GM23338 (cell line): ENCODE data around the gene EGFR. TPM values are rescaled to one million over a fixed set of nuclear protein-coding genes. Genes with fewer than 3 reads are reported as not detected.

Experiments used
- ATAC-seq: fragments of 200-7000 bp; cut with Tn5 transposase; 3 replicates; pipeline ENCODE4 v1.9.1; 2020
- DNase-seq: peaks from one replicate; pipeline ENCODE4 v3.0.0-alpha.2; 2015; ENCODE audit warnings: low spot score
- H2AFZ ChIP-seq: fragments of 200-600 bp; sonication (generic); 2 replicates; pipeline ENCODE4 v1.8.0; 2016; ENCODE audit warnings: antibody characterized with exemption, mild to moderate bottlenecking, moderate library complexity
- H3F3A ChIP-seq: fragments of 200-600 bp; sonication (generic); replicated peaks from 2 replicates; pipeline ENCODE4 v1.8.0; 2017; ENCODE audit warnings: antibody characterized with exemption, mixed run types, low read depth
- H3K27ac ChIP-seq: fragments of 200-600 bp; sonication (generic); 2 replicates; pipeline ENCODE4 v1.6.1; 2016; ENCODE audit warnings: low read depth
- H3K27me3 ChIP-seq: fragments of 200-600 bp; sonication (generic); 2 replicates; pipeline ENCODE4 v1.8.0; 2016; ENCODE audit warnings: mild to moderate bottlenecking, mixed run types, moderate library complexity; ENCODE audit not compliant: insufficient read depth
- H3K36me3 ChIP-seq: fragments of 200-600 bp; sonication (generic); 2 replicates; pipeline ENCODE4 v1.8.0; 2016; ENCODE audit warnings: mild to moderate bottlenecking; ENCODE audit not compliant: insufficient read depth
- H3K4me1 ChIP-seq: fragments of 200-600 bp; sonication (generic); 2 replicates; pipeline ENCODE4 v1.8.0; 2016; ENCODE audit warnings: mild to moderate bottlenecking, moderate library complexity; ENCODE audit not compliant: insufficient read depth
- H3K4me2 ChIP-seq: fragments of 200-600 bp; sonication (generic); 2 replicates; pipeline ENCODE4 v1.7.1; 2017; ENCODE audit warnings: mixed run types
- H3K4me3 ChIP-seq: fragments of 200-600 bp; sonication (generic); 2 replicates; pipeline ENCODE4 v1.6.1; 2016; ENCODE audit warnings: mixed run types
- H3K79me2 ChIP-seq: fragments of 200-600 bp; sonication (generic); replicated peaks from 2 replicates; pipeline ENCODE4 v1.8.0; 2017; ENCODE audit warnings: mild to moderate bottlenecking; ENCODE audit not compliant: insufficient read depth
- H3K9me2 ChIP-seq: fragments of 200-600 bp; sonication (generic); 2 replicates; pipeline ENCODE4 v1.8.0; 2017; ENCODE audit not compliant: insufficient read depth
- H4K20me1 ChIP-seq: fragments of 200-600 bp; sonication (generic); replicated peaks from 2 replicates; pipeline ENCODE4 v1.8.0; 2017; ENCODE audit warnings: mild to moderate bottlenecking; ENCODE audit not compliant: insufficient read depth
- H3K27ac Mint-ChIP-seq: 2 replicates; pipeline ENCODE4 v1.8.0; 2020; ENCODE audit warnings: inconsistent platforms, mild to moderate bottlenecking, moderate library complexity, mixed read lengths
- H3K27me3 Mint-ChIP-seq: 3 replicates; pipeline ENCODE4 v1.8.0; 2022; ENCODE audit warnings: low read depth, mild to moderate bottlenecking, moderate library complexity, mixed read lengths, inconsistent platforms; ENCODE audit not compliant: insufficient read depth, poor library complexity
- H3K36me3 Mint-ChIP-seq: 3 replicates; pipeline ENCODE4 v1.8.0; 2021; ENCODE audit warnings: low read depth, mild to moderate bottlenecking, inconsistent platforms, moderate library complexity, mixed read lengths
- H3K4me1 Mint-ChIP-seq: 3 replicates; pipeline ENCODE4 v1.8.0; 2020; ENCODE audit warnings: mild to moderate bottlenecking, inconsistent platforms, mixed read lengths
- H3K4me3 Mint-ChIP-seq: 3 replicates; pipeline ENCODE4 v1.8.0; 2021; ENCODE audit warnings: moderate library complexity, mild to moderate bottlenecking, inconsistent platforms, mixed read lengths
- H3K9me3 Mint-ChIP-seq: 3 replicates; pipeline ENCODE4 v1.8.0; 2020; ENCODE audit warnings: moderate library complexity, mild to moderate bottlenecking, inconsistent platforms, mixed read lengths
- CREB1 ChIP-seq: fragments of 250-450 bp; sonication (Bioruptor Pico); IDR thresholded peaks from 2 replicates; pipeline ENCODE4 v1.5.0; 2020; ENCODE audit warnings: low read depth, mild to moderate bottlenecking, moderate library complexity
- EZH2 ChIP-seq: fragments of 200-600 bp; sonication (generic); IDR thresholded peaks from one replicate; pipeline ENCODE4 v1.8.0; 2017; ENCODE audit warnings: antibody characterized with exemption, mild to moderate bottlenecking, low read depth; ENCODE audit not compliant: unreplicated experiment
- EZH2phosphoT487 ChIP-seq: fragments of 200-600 bp; sonication (generic); IDR thresholded peaks from one replicate; pipeline ENCODE4 v1.8.1; 2018; ENCODE audit warnings: antibody characterized with exemption; ENCODE audit not compliant: unreplicated experiment
- JUNB ChIP-seq: IDR thresholded peaks from one replicate; pipeline ENCODE4 v1.6.1; 2016; ENCODE audit warnings: antibody characterized with exemption; ENCODE audit not compliant: unreplicated experiment
- POLR2AphosphoS5 ChIP-seq: IDR thresholded peaks from 2 replicates; pipeline ENCODE4 v1.6.1; 2016; ENCODE audit warnings: antibody characterized with exemption, low read depth
- STAT1 ChIP-seq: IDR thresholded peaks from one replicate; pipeline ENCODE4 v1.6.1; 2016; ENCODE audit warnings: antibody characterized with exemption; ENCODE audit not compliant: unreplicated experiment
- ZNF114 ChIP-seq: fragments of 250-450 bp; sonication (Bioruptor Pico); IDR thresholded peaks from 2 replicates; pipeline ENCODE4 v1.5.0; 2020; ENCODE audit warnings: mild to moderate bottlenecking, moderate library complexity
- ZNF331 ChIP-seq: fragments of 250-450 bp; sonication (Bioruptor Pico); IDR thresholded peaks from 2 replicates; pipeline ENCODE4 v1.5.0; 2020; ENCODE audit warnings: low read depth, mild to moderate bottlenecking, moderate library complexity
- polyA plus RNA-seq: library from polyadenylated mRNA; unstranded; fragments of >200 nt; fragmentation: Nextera tagmentation; extraction: Ambion mirVana; gene quantifications from 2 replicates; pipeline ENCODE4 v1.2.1, GENCODE V29; 2016
- total RNA-seq: library from RNA; depleted of rRNA; stranded (reverse); fragments of >200 nt; shearing (Covaris generic); gene quantifications from 2 replicates; pipeline ENCODE4 v1.2.3, GENCODE V29; 2014
- TF ChIP-seq, protein P1 (sequence below), 2 experiments: fragments of 200-600 bp in 1 of 2; sonication (generic) in 1 of 2; conservative IDR thresholded peaks; 2 replicates each; pipeline versions ENCODE4 v1.5.1 to v1.6.1; 2016 to 2017; ENCODE audit warnings: antibody characterized with exemption in 2 of 2, low read depth in 2 of 2, mild to moderate bottlenecking in 2 of 2, moderate library complexity in 1 of 2
- TF ChIP-seq, protein P2 (sequence below): IDR thresholded peaks from one replicate; pipeline ENCODE4 v1.6.1; 2018; ENCODE audit warnings: antibody characterized with exemption; ENCODE audit not compliant: unreplicated experiment

Gene EGFR
- total and polyA plus RNA-seq, 2 experiments from 2014 or later, result 1.5 to 4.5 TPM

DNA sequence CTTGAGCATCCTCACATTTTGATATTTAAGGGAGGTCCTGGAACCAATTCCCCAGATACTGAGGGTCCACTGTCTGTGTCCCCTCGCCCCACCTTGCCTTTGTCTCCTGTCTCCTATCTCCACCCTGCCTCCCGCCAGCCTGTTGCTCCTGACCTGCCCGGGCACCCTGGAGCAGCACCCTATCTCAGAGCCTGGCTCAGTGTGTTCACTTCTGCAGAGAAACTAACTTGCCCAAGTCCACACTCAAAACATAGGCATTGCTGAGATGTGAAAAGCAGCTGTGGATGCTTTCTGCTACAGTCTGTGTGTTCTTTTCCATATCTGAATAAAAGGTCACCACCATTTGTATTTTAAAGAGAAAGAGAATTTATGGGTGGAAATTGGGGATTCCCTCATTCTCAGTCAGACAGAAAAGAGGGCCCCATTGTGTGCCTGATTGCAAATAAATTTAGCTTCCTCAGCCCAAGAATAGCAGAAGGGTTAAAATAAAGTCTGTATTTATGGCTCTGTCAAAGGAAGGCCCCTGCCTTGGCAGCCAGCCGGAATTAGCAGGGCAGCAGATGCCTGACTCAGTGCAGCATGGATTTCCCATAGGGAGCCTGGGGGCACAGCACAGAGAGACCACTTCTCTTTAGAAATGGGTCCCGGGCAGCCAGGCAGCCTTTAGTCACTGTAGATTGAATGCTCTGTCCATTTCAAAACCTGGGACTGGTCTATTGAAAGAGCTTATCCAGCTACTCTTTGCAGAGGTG lies 161.3 kb downstream of the EGFR start:
- no peak for ATAC-seq

DNA sequence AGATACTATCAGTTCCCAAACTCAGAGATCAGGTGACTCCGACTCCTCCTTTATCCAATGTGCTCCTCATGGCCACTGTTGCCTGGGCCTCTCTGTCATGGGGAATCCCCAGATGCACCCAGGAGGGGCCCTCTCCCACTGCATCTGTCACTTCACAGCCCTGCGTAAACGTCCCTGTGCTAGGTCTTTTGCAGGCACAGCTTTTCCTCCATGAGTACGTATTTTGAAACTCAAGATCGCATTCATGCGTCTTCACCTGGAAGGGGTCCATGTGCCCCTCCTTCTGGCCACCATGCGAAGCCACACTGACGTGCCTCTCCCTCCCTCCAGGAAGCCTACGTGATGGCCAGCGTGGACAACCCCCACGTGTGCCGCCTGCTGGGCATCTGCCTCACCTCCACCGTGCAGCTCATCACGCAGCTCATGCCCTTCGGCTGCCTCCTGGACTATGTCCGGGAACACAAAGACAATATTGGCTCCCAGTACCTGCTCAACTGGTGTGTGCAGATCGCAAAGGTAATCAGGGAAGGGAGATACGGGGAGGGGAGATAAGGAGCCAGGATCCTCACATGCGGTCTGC lies 162.2 kb downstream of the EGFR start:
- Histone ChIP-seq H3K4me1 (no peaks in the 10 kb centered on the region), H4K20me1 (no peaks in the 10 kb centered on the region), H3K4me3 (no peak overlapping the region), H3K9me2 (no peaks in the 10 kb centered on the region), H3K79me2 (no peaks in the 10 kb centered on the region), H2AFZ (no peak overlapping the region), H3K36me3 (no peaks in the 10 kb centered on the region), H3F3A (no peaks in the 10 kb centered on the region), H3K27me3 (no peaks in the 10 kb centered on the region), H3K27ac (no peak overlapping the region), H3K4me2 (no peak overlapping the region)
- H3K4me3 Mint-ChIP-seq, result no peak overlapping the region
- H3K27ac Mint-ChIP-seq, result no peak overlapping the region
- peaks cover 10% of the 10 kb centered on the region; the same call in 2 of the 3 replicates for H3K4me1 Mint-ChIP-seq
- ATAC-seq (no peak), DNase-seq (no peak)
- no peaks in the 10 kb centered on the region for H3K9me3 Mint-ChIP-seq
- H3K36me3 Mint-ChIP-seq, result no peaks in the 10 kb centered on the region
- H3K27me3 Mint-ChIP-seq, result peaks cover 2% of the 10 kb centered on the region
- TF ChIP-seq JUNB (no peak), EZH2 (no peak), ZNF331 (CRISPR knock-in tag) (no peak), POLR2AphosphoS5 (no peak), CREB1 (CRISPR knock-in tag) (no peak), STAT1 (no peak)
- TF ChIP-seq, protein P1, sequence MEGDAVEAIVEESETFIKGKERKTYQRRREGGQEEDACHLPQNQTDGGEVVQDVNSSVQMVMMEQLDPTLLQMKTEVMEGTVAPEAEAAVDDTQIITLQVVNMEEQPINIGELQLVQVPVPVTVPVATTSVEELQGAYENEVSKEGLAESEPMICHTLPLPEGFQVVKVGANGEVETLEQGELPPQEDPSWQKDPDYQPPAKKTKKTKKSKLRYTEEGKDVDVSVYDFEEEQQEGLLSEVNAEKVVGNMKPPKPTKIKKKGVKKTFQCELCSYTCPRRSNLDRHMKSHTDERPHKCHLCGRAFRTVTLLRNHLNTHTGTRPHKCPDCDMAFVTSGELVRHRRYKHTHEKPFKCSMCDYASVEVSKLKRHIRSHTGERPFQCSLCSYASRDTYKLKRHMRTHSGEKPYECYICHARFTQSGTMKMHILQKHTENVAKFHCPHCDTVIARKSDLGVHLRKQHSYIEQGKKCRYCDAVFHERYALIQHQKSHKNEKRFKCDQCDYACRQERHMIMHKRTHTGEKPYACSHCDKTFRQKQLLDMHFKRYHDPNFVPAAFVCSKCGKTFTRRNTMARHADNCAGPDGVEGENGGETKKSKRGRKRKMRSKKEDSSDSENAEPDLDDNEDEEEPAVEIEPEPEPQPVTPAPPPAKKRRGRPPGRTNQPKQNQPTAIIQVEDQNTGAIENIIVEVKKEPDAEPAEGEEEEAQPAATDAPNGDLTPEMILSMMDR (conservative IDR thresholded peaks at IDR 0.05; ENCODE audit: low read depth in 2 of 2), result no peak
- TF ChIP-seq, protein P2, sequence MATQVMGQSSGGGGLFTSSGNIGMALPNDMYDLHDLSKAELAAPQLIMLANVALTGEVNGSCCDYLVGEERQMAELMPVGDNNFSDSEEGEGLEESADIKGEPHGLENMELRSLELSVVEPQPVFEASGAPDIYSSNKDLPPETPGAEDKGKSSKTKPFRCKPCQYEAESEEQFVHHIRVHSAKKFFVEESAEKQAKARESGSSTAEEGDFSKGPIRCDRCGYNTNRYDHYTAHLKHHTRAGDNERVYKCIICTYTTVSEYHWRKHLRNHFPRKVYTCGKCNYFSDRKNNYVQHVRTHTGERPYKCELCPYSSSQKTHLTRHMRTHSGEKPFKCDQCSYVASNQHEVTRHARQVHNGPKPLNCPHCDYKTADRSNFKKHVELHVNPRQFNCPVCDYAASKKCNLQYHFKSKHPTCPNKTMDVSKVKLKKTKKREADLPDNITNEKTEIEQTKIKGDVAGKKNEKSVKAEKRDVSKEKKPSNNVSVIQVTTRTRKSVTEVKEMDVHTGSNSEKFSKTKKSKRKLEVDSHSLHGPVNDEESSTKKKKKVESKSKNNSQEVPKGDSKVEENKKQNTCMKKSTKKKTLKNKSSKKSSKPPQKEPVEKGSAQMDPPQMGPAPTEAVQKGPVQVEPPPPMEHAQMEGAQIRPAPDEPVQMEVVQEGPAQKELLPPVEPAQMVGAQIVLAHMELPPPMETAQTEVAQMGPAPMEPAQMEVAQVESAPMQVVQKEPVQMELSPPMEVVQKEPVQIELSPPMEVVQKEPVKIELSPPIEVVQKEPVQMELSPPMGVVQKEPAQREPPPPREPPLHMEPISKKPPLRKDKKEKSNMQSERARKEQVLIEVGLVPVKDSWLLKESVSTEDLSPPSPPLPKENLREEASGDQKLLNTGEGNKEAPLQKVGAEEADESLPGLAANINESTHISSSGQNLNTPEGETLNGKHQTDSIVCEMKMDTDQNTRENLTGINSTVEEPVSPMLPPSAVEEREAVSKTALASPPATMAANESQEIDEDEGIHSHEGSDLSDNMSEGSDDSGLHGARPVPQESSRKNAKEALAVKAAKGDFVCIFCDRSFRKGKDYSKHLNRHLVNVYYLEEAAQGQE, result no peak

More for the DNA sequence above, 161.3 kb downstream of the EGFR start:
- Histone ChIP-seq H3K79me2 (no peaks in the 10 kb centered on the region), H4K20me1 (no peaks in the 10 kb centered on the region), H3K4me3 (no peak overlapping the region), H2AFZ (no peak overlapping the region), H3K36me3 (no peaks in the 10 kb centered on the region), H3K27me3 (no peaks in the 10 kb centered on the region), H3F3A (no peaks in the 10 kb centered on the region), H3K9me2 (no peaks in the 10 kb centered on the region), H3K4me2 (no peak overlapping the region), H3K27ac (no peak overlapping the region), H3K4me1 (no peaks in the 10 kb centered on the region)
- no peaks in the 10 kb centered on the region for H3K9me3 Mint-ChIP-seq
- H3K4me1 Mint-ChIP-seq, result peaks cover 10% of the 10 kb centered on the region; the same call in 2 of the 3 replicates
- no peak overlapping the region for H3K27ac Mint-ChIP-seq
- H3K27me3 Mint-ChIP-seq, result peaks cover 2% of the 10 kb centered on the region
- no peak overlapping the region for H3K4me3 Mint-ChIP-seq
- no peak for DNase-seq
- TF ChIP-seq ZNF331 (CRISPR knock-in tag), result no peak
- no peak for TF ChIP-seq EZH2
- TF ChIP-seq EZH2phosphoT487, result no peak
- no peak for TF ChIP-seq ZNF114
- no peaks in the 10 kb centered on the region for H3K36me3 Mint-ChIP-seq
